ENCODE results near the gene CNOT6.

DNA sequence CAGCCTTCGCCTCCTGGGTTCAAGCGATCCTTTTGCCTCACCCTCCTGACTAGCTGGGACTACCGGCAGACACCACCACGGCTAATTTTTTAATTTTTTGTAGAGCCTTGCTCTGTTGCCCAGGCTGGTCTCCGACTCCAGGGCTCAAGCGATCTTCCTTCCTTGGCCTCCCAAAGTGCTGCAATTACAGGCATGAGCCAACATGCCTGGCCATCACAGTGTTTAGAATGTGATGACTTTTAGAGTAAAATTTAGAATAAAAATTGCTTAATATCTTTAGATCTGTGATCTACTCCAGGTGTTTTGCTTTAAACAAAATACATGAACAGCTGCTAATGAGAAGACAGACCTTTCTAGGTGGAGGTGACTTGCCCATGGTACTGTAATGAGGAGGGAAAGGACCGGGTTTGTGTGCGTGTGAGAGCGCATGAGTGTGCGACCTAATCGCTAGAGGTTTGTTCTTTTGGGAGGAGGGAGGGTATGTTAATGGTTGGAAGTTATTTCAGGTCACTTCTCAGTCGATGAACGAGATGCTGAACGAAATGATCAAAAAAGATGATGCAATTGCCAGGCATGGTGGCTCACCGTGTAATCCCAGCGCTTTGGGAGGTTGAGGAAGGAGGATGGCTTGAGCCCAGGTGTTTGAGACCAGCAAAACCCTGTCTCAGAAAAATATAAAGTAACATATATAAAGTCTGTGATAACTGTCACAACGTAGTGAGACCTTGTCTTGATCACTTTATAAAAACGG is 2.0 kb downstream of the CNOT6 start:
- no peak for TF ChIP-seq RARB (CRISPR knock-in tag; IDR thresholded peaks at IDR 0.05)
- TF ChIP-seq GLIS3 (CRISPR knock-in tag; IDR thresholded peaks at IDR 0.05), result no peak
- no peak for TF ChIP-seq ARNTL (CRISPR knock-in tag; IDR thresholded peaks at IDR 0.05; ENCODE audit: borderline replicate concordance, low read depth)
- TF ChIP-seq ZNF8 (CRISPR knock-in tag; IDR thresholded peaks at IDR 0.05), result no peak
- TF ChIP-seq PPARA (CRISPR knock-in tag; IDR thresholded peaks at IDR 0.05; ENCODE audit: borderline replicate concordance), result no peak
- TF ChIP-seq, protein P1, sequence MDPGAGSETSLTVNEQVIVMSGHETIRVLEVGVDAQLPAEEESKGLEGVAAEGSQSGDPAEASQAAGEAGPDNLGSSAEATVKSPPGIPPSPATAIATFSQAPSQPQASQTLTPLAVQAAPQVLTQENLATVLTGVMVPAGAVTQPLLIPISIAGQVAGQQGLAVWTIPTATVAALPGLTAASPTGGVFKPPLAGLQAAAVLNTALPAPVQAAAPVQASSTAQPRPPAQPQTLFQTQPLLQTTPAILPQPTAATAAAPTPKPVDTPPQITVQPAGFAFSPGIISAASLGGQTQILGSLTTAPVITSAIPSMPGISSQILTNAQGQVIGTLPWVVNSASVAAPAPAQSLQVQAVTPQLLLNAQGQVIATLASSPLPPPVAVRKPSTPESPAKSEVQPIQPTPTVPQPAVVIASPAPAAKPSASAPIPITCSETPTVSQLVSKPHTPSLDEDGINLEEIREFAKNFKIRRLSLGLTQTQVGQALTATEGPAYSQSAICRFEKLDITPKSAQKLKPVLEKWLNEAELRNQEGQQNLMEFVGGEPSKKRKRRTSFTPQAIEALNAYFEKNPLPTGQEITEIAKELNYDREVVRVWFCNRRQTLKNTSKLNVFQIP (CRISPR knock-in tag; IDR thresholded peaks at IDR 0.05; ENCODE audit: borderline replicate concordance, low read depth), result no peak
- TF ChIP-seq, protein P2, sequence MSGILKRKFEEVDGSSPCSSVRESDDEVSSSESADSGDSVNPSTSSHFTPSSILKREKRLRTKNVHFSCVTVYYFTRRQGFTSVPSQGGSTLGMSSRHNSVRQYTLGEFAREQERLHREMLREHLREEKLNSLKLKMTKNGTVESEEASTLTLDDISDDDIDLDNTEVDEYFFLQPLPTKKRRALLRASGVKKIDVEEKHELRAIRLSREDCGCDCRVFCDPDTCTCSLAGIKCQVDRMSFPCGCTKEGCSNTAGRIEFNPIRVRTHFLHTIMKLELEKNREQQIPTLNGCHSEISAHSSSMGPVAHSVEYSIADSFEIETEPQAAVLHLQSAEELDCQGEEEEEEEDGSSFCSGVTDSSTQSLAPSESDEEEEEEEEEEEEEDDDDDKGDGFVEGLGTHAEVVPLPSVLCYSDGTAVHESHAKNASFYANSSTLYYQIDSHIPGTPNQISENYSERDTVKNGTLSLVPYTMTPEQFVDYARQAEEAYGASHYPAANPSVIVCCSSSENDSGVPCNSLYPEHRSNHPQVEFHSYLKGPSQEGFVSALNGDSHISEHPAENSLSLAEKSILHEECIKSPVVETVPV (CRISPR knock-in tag; IDR thresholded peaks at IDR 0.05), result no peak
- TF ChIP-seq BACH2 (CRISPR knock-in tag; IDR thresholded peaks at IDR 0.05; ENCODE audit: borderline replicate concordance), result no peak
